SK-N-SH treated with all-trans-retinoic acid at 6 μM for 48 hours (cell line): ENCODE measurements around the gene PRKG1.

ENCODE experiments used
- ARNTL ChIP-seq: fragments of 450-650 bp; formaldehyde crosslinking; IDR thresholded peaks from 2 replicates; pipeline ENCODE4 v1.5.0; 2020; ENCODE audit warnings: low read depth, mild to moderate bottlenecking, moderate library complexity, borderline replicate concordance
- BACH2 ChIP-seq: fragments of 250-450 bp; sonication (Bioruptor Pico); IDR thresholded peaks from 2 replicates; pipeline ENCODE4 v1.9.0; 2021; ENCODE audit warnings: mild to moderate bottlenecking, borderline replicate concordance
- CREB5 ChIP-seq: fragments of 250-450 bp; sonication (Bioruptor Pico); IDR thresholded peaks from 2 replicates; pipeline ENCODE4 v1.5.1; 2020; ENCODE audit warnings: low read depth, mild to moderate bottlenecking, moderate library complexity
- GLIS3 ChIP-seq: fragments of 250-450 bp; sonication (Bioruptor Pico); IDR thresholded peaks from 2 replicates; pipeline ENCODE4 v1.5.0; 2020; ENCODE audit warnings: mild to moderate bottlenecking, moderate library complexity
- OSR1 ChIP-seq: fragments of 250-450 bp; sonication (Bioruptor Pico); IDR thresholded peaks from 2 replicates; pipeline ENCODE4 v1.8.0; 2022; ENCODE audit warnings: moderate library complexity, mild to moderate bottlenecking, inconsistent platforms
- PPARA ChIP-seq: fragments of 250-450 bp; sonication (Bioruptor Pico); IDR thresholded peaks from 2 replicates; pipeline ENCODE4 v1.5.0; 2020; ENCODE audit warnings: mild to moderate bottlenecking, borderline replicate concordance
- RARB ChIP-seq: fragments of 250-450 bp; sonication (Bioruptor Pico); IDR thresholded peaks from 2 replicates; pipeline ENCODE4 v1.8.0; 2021; ENCODE audit warnings: mild to moderate bottlenecking, moderate library complexity
- TOX ChIP-seq: fragments of 250-450 bp; sonication (Bioruptor Pico); IDR thresholded peaks from 2 replicates; pipeline ENCODE4 v1.8.0; 2021; ENCODE audit warnings: mild to moderate bottlenecking, moderate library complexity, borderline replicate concordance
- ZFP30 ChIP-seq: fragments of 450-650 bp; formaldehyde crosslinking; IDR thresholded peaks from 2 replicates; pipeline ENCODE4 v1.5.0; 2022; ENCODE audit warnings: mild to moderate bottlenecking, moderate library complexity
- ZNF565 ChIP-seq: fragments of 450-650 bp; formaldehyde crosslinking; conservative IDR thresholded peaks from 2 replicates; pipeline ENCODE4 v1.5.0; 2020; ENCODE audit warnings: low read depth, mild to moderate bottlenecking, moderate library complexity
- TF ChIP-seq, protein P1 (sequence below): fragments of 250-450 bp; sonication (Bioruptor Pico); IDR thresholded peaks from 2 replicates; pipeline ENCODE4 v1.5.0; 2020; ENCODE audit warnings: mild to moderate bottlenecking, moderate library complexity
- TF ChIP-seq, protein P2 (sequence below): fragments of 250-450 bp; sonication (Bioruptor Pico); IDR thresholded peaks from 2 replicates; pipeline ENCODE4 v1.8.0; 2021; ENCODE audit warnings: low read depth, mild to moderate bottlenecking, moderate library complexity, borderline replicate concordance
- TF ChIP-seq, protein P3 (sequence below): fragments of 250-450 bp; sonication (Bioruptor Pico); IDR thresholded peaks from 2 replicates; pipeline ENCODE4 v1.8.0; 2020; ENCODE audit warnings: mild to moderate bottlenecking, moderate library complexity, borderline replicate concordance

- TF ChIP-seq, protein P1, sequence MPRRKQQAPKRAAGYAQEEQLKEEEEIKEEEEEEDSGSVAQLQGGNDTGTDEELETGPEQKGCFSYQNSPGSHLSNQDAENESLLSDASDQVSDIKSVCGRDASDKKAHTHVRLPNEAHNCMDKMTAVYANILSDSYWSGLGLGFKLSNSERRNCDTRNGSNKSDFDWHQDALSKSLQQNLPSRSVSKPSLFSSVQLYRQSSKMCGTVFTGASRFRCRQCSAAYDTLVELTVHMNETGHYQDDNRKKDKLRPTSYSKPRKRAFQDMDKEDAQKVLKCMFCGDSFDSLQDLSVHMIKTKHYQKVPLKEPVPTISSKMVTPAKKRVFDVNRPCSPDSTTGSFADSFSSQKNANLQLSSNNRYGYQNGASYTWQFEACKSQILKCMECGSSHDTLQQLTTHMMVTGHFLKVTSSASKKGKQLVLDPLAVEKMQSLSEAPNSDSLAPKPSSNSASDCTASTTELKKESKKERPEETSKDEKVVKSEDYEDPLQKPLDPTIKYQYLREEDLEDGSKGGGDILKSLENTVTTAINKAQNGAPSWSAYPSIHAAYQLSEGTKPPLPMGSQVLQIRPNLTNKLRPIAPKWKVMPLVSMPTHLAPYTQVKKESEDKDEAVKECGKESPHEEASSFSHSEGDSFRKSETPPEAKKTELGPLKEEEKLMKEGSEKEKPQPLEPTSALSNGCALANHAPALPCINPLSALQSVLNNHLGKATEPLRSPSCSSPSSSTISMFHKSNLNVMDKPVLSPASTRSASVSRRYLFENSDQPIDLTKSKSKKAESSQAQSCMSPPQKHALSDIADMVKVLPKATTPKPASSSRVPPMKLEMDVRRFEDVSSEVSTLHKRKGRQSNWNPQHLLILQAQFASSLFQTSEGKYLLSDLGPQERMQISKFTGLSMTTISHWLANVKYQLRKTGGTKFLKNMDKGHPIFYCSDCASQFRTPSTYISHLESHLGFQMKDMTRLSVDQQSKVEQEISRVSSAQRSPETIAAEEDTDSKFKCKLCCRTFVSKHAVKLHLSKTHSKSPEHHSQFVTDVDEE (CRISPR knock-in tag): no peak
- TF ChIP-seq TOX (CRISPR knock-in tag): no peak
- TF ChIP-seq PPARA (CRISPR knock-in tag): no peak
- TF ChIP-seq BACH2 (CRISPR knock-in tag): no peak
- TF ChIP-seq ARNTL: no peak
- TF ChIP-seq GLIS3 (CRISPR knock-in tag): no peak
- TF ChIP-seq, protein P2, sequence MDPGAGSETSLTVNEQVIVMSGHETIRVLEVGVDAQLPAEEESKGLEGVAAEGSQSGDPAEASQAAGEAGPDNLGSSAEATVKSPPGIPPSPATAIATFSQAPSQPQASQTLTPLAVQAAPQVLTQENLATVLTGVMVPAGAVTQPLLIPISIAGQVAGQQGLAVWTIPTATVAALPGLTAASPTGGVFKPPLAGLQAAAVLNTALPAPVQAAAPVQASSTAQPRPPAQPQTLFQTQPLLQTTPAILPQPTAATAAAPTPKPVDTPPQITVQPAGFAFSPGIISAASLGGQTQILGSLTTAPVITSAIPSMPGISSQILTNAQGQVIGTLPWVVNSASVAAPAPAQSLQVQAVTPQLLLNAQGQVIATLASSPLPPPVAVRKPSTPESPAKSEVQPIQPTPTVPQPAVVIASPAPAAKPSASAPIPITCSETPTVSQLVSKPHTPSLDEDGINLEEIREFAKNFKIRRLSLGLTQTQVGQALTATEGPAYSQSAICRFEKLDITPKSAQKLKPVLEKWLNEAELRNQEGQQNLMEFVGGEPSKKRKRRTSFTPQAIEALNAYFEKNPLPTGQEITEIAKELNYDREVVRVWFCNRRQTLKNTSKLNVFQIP (CRISPR knock-in tag): no peak
- no peak for TF ChIP-seq ZFP30
- TF ChIP-seq, protein P3, sequence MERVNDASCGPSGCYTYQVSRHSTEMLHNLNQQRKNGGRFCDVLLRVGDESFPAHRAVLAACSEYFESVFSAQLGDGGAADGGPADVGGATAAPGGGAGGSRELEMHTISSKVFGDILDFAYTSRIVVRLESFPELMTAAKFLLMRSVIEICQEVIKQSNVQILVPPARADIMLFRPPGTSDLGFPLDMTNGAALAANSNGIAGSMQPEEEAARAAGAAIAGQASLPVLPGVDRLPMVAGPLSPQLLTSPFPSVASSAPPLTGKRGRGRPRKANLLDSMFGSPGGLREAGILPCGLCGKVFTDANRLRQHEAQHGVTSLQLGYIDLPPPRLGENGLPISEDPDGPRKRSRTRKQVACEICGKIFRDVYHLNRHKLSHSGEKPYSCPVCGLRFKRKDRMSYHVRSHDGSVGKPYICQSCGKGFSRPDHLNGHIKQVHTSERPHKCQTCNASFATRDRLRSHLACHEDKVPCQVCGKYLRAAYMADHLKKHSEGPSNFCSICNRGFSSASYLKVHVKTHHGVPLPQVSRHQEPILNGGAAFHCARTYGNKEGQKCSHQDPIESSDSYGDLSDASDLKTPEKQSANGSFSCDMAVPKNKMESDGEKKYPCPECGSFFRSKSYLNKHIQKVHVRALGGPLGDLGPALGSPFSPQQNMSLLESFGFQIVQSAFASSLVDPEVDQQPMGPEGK (CRISPR knock-in tag): no peak
- no peak for TF ChIP-seq CREB5 (CRISPR knock-in tag)
- TF ChIP-seq OSR1 (CRISPR knock-in tag): no peak
- TF ChIP-seq ZNF565 (CRISPR knock-in tag): no peak
- TF ChIP-seq RARB (CRISPR knock-in tag): no peak
Observed at GRCh38 chr10:51319173-51319435, 244.8 kb downstream of the PRKG1 start.
